ENCODE data around the gene UPF3A.

DNA sequence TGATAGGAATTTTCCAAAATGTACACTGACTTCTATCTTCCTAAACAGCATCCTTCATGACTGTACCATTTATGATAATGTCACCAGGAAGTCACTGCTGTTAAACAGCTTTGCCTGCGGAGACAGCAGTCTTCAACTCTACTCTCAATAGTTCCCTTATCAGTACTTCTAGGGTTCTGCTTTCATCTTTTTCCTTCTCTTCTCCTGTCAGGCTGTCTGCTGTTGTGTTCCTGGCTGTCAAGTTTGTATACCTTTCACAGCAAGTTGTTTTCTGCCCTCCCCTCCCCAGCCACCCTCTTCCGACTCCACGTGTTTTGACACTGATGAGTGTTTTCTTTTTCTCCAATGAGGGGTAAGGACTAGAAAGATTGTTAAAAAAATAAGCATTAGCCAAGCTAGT is 2.2 kb downstream of the UPF3A start:
- TF ChIP-seq, protein P1, sequence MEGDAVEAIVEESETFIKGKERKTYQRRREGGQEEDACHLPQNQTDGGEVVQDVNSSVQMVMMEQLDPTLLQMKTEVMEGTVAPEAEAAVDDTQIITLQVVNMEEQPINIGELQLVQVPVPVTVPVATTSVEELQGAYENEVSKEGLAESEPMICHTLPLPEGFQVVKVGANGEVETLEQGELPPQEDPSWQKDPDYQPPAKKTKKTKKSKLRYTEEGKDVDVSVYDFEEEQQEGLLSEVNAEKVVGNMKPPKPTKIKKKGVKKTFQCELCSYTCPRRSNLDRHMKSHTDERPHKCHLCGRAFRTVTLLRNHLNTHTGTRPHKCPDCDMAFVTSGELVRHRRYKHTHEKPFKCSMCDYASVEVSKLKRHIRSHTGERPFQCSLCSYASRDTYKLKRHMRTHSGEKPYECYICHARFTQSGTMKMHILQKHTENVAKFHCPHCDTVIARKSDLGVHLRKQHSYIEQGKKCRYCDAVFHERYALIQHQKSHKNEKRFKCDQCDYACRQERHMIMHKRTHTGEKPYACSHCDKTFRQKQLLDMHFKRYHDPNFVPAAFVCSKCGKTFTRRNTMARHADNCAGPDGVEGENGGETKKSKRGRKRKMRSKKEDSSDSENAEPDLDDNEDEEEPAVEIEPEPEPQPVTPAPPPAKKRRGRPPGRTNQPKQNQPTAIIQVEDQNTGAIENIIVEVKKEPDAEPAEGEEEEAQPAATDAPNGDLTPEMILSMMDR (IDR thresholded peaks at IDR 0.05), result no peak
- TF ChIP-seq RAD21 (conservative IDR thresholded peaks at IDR 0.05 in 1 of 2, IDR thresholded peaks at IDR 0.05 in 1 of 2) (no peak), CEBPB (IDR thresholded peaks at IDR 0.05) (no peak), NPAS2 (CRISPR knock-in tag; IDR thresholded peaks at IDR 0.05; ENCODE audit: borderline replicate concordance) (no peak), PHF8 (IDR thresholded peaks at IDR 0.05; ENCODE audit: borderline replicate concordance, low read depth) (no peak), ZNF302 (CRISPR knock-in tag; IDR thresholded peaks at IDR 0.05) (no peak), POLR2A (IDR thresholded peaks at IDR 0.05; ENCODE audit: low read length) (no peak), ESRRA (IDR thresholded peaks at IDR 0.05; ENCODE audit: borderline replicate concordance, low read length) (no peak)

Measured in A549 (cell line).